Keratinocyte (primary cell): ENCODE data around the gene OVAAL. TPM values are rescaled to one million over a fixed set of nuclear protein-coding genes. Genes with fewer than 3 reads are reported as not detected.

ENCODE experiments used
- DNase-seq: peaks from one replicate; pipeline ENCODE4 v3.0.0-alpha.2; 2011; ENCODE audit warnings: low read depth, missing footprints, low spot score
- FAIRE-seq: peaks from 2 replicates; lab custom pipeline; 2011; peaks lifted over from hg19 to GRCh38; lab: Jason Lieb, UNC
- H2AFZ ChIP-seq: 2 replicates; pipeline ENCODE4 v1.6.0; 2012; ENCODE audit warnings: low read length, control low read depth, inconsistent platforms; ENCODE audit not compliant: control insufficient read depth
- H3K27ac ChIP-seq: 2 replicates; pipeline ENCODE4 v1.5.1; 2011; ENCODE audit warnings: low read length; ENCODE audit not compliant: control insufficient read depth, insufficient read depth
- H3K27me3 ChIP-seq: 3 replicates; pipeline ENCODE4 v1.6.0; 2011; ENCODE audit warnings: low read length; ENCODE audit not compliant: control insufficient read depth, insufficient read depth; ENCODE audit errors: extremely low read depth
- H3K36me3 ChIP-seq, 2 experiments: 2 replicates in 1 of 2; 3 replicates in 1 of 2; pipeline ENCODE4 v1.5.1; 2011; ENCODE audit warnings: low read length in 2 of 2, mild to moderate bottlenecking in 1 of 2; ENCODE audit not compliant: control insufficient read depth in 2 of 2, insufficient read depth in 2 of 2; ENCODE audit errors: extremely low read depth in 1 of 2
- H3K4me1 ChIP-seq: 3 replicates; pipeline ENCODE4 v1.5.1; 2011; ENCODE audit warnings: low read length; ENCODE audit not compliant: control insufficient read depth, insufficient read depth; ENCODE audit errors: extremely low read depth
- H3K4me2 ChIP-seq: 3 replicates; pipeline ENCODE4 v1.6.0; 2011; ENCODE audit warnings: low read depth, low read length; ENCODE audit not compliant: control insufficient read depth, insufficient read depth; ENCODE audit errors: extremely low read depth
- H3K4me3 ChIP-seq, 3 experiments: fragments of 200-600 bp in 1 of 3; sonication (generic) in 1 of 3; 2 replicates in 2 of 3; 3 replicates in 1 of 3; pipeline ENCODE4 v1.5.1; 2011 to 2016; ENCODE audit warnings: low read length in 3 of 3, mild to moderate bottlenecking in 3 of 3, control low read depth in 2 of 3, inconsistent platforms in 1 of 3, low read depth in 1 of 3, mixed read lengths in 1 of 3, mixed run types in 1 of 3, moderate library complexity in 1 of 3; ENCODE audit not compliant: control insufficient read depth in 2 of 3, insufficient read depth in 2 of 3; ENCODE audit errors: extremely low read depth in 1 of 3
- H3K79me2 ChIP-seq: 2 replicates; pipeline ENCODE4 v1.6.0; 2012; ENCODE audit warnings: low read length; ENCODE audit not compliant: control insufficient read depth, insufficient read depth
- H3K9ac ChIP-seq: 3 replicates; pipeline ENCODE4 v1.6.0; 2011; ENCODE audit warnings: low read length; ENCODE audit not compliant: control insufficient read depth, insufficient read depth; ENCODE audit errors: extremely low read depth
- H3K9me1 ChIP-seq: 3 replicates; pipeline ENCODE4 v1.6.0; 2011; ENCODE audit warnings: low read length; ENCODE audit not compliant: control insufficient read depth, insufficient read depth; ENCODE audit errors: extremely low read depth
- H3K9me3 ChIP-seq: 2 replicates; pipeline ENCODE4 v1.5.1; 2012; ENCODE audit warnings: low read depth, low read length; ENCODE audit not compliant: control insufficient read depth
- H4K20me1 ChIP-seq: 3 replicates; pipeline ENCODE4 v1.6.0; 2011; ENCODE audit warnings: low read length; ENCODE audit not compliant: control insufficient read depth, insufficient read depth; ENCODE audit errors: extremely low read depth
- EZH2 ChIP-seq: IDR thresholded peaks from one replicate; pipeline ENCODE4 v1.6.1; 2012; ENCODE audit warnings: inconsistent platforms, mild to moderate bottlenecking, low read length, moderate library complexity
- dilution Hi-C: fragments of 300-500 bp; cut with MboI; formaldehyde crosslinking; loops from one replicate; pipeline ENCODE4 v1.7.0; 2020; ENCODE audit warnings: low sequenced_read_pairs; ENCODE audit not compliant: extremely low pct_ligation_motif_present
- polyA plus RNA-seq, 5 experiments: library from polyadenylated mRNA; depleted of rRNA in 3 of 5; stranded (reverse) in 3 of 5; stranded (forward) in 1 of 5; unstranded in 1 of 5; fragments of >200 nt; gene quantifications; 1 replicate in 1 of 5; 2 replicates in 3 of 5; 3 replicates in 1 of 5; pipeline versions ENCODE4 v1.2.1 to v1.2.3, GENCODE V29; 2011 to 2012; ENCODE audit warnings: missing spikeins in 2 of 5, low read depth in 1 of 5, low replicate concordance in 1 of 5
- TF ChIP-seq, protein P1 (sequence below), 3 experiments: IDR thresholded peaks in 1 of 3; conservative IDR thresholded peaks in 1 of 3; optimal IDR thresholded peaks in 1 of 3; 2 replicates in 2 of 3; 3 replicates in 1 of 3; pipeline versions ENCODE3 to v1.5.1; 2011; ENCODE audit warnings: low read length in 3 of 3, mild to moderate bottlenecking in 3 of 3, moderate library complexity in 2 of 3, control low read depth in 1 of 3, inconsistent platforms in 1 of 3; ENCODE audit not compliant: insufficient read depth in 2 of 3; ENCODE audit errors: extremely low read depth in 1 of 3

OVAAL gene
- polyA plus RNA-seq, 1 donor (not counting 4 experiments of a cell fraction or from before 2014, with no cell fraction given) = not detected

- Histone ChIP-seq H3K4me1 (peaks cover 21% of the 10 kb centered on the region), H3K27ac (no peak overlapping the region), H3K4me2 (no peak overlapping the region), H3K27me3 (no peaks in the 10 kb centered on the region), H3K79me2 (no peaks in the 10 kb centered on the region), H2AFZ (no peak overlapping the region), H4K20me1 (no peaks in the 10 kb centered on the region), H3K9ac (no peak overlapping the region), H3K36me3 (no peaks in the 10 kb centered on the region), H3K4me3 (no peak overlapping the region), H3K9me1 (no peaks in the 10 kb centered on the region), H3K9me3 (no peaks in the 10 kb centered on the region)
- FAIRE-seq = no peak
- DNase-seq = no peak
- TF ChIP-seq EZH2 = no peak
- TF ChIP-seq, protein P1, sequence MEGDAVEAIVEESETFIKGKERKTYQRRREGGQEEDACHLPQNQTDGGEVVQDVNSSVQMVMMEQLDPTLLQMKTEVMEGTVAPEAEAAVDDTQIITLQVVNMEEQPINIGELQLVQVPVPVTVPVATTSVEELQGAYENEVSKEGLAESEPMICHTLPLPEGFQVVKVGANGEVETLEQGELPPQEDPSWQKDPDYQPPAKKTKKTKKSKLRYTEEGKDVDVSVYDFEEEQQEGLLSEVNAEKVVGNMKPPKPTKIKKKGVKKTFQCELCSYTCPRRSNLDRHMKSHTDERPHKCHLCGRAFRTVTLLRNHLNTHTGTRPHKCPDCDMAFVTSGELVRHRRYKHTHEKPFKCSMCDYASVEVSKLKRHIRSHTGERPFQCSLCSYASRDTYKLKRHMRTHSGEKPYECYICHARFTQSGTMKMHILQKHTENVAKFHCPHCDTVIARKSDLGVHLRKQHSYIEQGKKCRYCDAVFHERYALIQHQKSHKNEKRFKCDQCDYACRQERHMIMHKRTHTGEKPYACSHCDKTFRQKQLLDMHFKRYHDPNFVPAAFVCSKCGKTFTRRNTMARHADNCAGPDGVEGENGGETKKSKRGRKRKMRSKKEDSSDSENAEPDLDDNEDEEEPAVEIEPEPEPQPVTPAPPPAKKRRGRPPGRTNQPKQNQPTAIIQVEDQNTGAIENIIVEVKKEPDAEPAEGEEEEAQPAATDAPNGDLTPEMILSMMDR (optimal IDR thresholded peaks at IDR 0.05 in 1 of 3, IDR thresholded peaks at IDR 0.05 in 1 of 3, conservative IDR thresholded peaks at IDR 0.05 in 1 of 3; ENCODE audit: extremely low read depth in 1 of 3, insufficient read depth in 2 of 3, low read length in 3 of 3) = no peak
- dilution Hi-C loops = no loop called here
These were observed 22.9 kb downstream of the OVAAL start for GRCh38 chr1:180581635-180582039.

DNA sequence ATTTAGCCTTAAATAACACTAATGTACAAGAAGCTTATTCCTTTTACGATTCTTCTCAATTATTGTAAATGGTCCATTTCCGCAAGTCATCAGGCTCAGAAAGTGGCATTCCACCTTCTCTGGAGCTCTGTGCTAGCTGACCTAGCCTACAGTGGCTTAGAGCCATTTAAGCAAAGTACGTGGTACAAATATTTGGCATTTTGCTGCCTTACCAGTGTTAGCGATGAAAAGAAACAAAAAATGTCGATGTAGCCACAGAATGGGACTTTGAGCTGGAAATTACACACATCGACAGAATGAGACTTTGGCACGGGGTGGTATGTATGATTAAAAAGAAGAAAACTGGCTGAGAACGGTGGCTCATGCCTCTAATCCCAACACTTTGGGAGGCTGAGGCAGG is 26.1 kb downstream of the OVAAL start:
- Histone ChIP-seq H4K20me1 (no peaks in the 10 kb centered on the region), H3K9ac (peak overlapping the region; percentile 35), H3K27ac (peak overlapping the region; percentile 67), H3K36me3 (no peaks in the 10 kb centered on the region), H2AFZ (no peak overlapping the region), H3K9me1 (no peaks in the 10 kb centered on the region), H3K79me2 (no peaks in the 10 kb centered on the region), H3K4me1 (peaks cover 28% of the 10 kb centered on the region), H3K4me2 (peak overlapping the region; percentile 61), H3K27me3 (no peaks in the 10 kb centered on the region), H3K4me3 (peak overlapping the region in 2 of 3 experiments; percentile 6 to 19), H3K9me3 (no peaks in the 10 kb centered on the region)
- dilution Hi-C loops = no loop called here
- TF ChIP-seq EZH2 = no peak
- TF ChIP-seq, protein P1 (optimal IDR thresholded peaks at IDR 0.05 in 1 of 3, IDR thresholded peaks at IDR 0.05 in 1 of 3, conservative IDR thresholded peaks at IDR 0.05 in 1 of 3; ENCODE audit: extremely low read depth in 1 of 3, insufficient read depth in 2 of 3, low read length in 3 of 3) = no peak
- FAIRE-seq = no peak
- DNase-seq = no peak
